ENCODE data around the gene GSG1. TPM values are rescaled to one million over a fixed set of nuclear protein-coding genes. Genes with fewer than 3 reads are reported as not detected.
A peak's percentile ranks its signal among the peaks of the same experiment; 100 is the strongest.

The GSG1 gene
- total RNA-seq, 4 donors from 2014 or later = 0.56 TPM; not detected in 3

- DNase-seq (ENCODE audit: low spot score) (no peak), ATAC-seq (ENCODE audit: low FRiP score) (no peak)
- TF ChIP-seq CTCF (IDR thresholded peaks at IDR 0.05) = no peak
Measured at GRCh38 chr12:13147688-13148484, 44.4 kb upstream of the GSG1 start.

GRCh38 chr12:13146336-13146938, 43.0 kb upstream of the GSG1 start:
- no peak for DNase-seq (ENCODE audit: low spot score)

GRCh38 chr12:13144266-13144828, 40.9 kb upstream of the GSG1 start:
- no peak for ATAC-seq (ENCODE audit: low FRiP score)
- no peak for DNase-seq (ENCODE audit: low spot score)
- no peak for TF ChIP-seq CTCF (IDR thresholded peaks at IDR 0.05)

More at GRCh38 chr12:13146336-13146938, 43.0 kb upstream of the GSG1 start:
- peak; percentile 66 for ATAC-seq (ENCODE audit: low FRiP score)
- TF ChIP-seq CTCF (IDR thresholded peaks at IDR 0.05) = no peak

- no peak for ATAC-seq (ENCODE audit: low FRiP score)
- no peak for TF ChIP-seq CTCF (IDR thresholded peaks at IDR 0.05)
- DNase-seq (ENCODE audit: low spot score) = no peak
Measured at GRCh38 chr12:13142747-13143146, 39.3 kb upstream of the GSG1 start.

GRCh38 chr12:13141686-13142085, 38.2 kb upstream of the GSG1 start:
- no peak for TF ChIP-seq CTCF (IDR thresholded peaks at IDR 0.05)
- ATAC-seq (ENCODE audit: low FRiP score) (no peak), DNase-seq (ENCODE audit: low spot score) (no peak)

GRCh38 chr12:13135371-13136178, 32.1 kb upstream of the GSG1 start:
- peak; percentile 85 for ATAC-seq (ENCODE audit: low FRiP score)
- TF ChIP-seq CTCF (IDR thresholded peaks at IDR 0.05) = no peak
- DNase-seq (ENCODE audit: low spot score) = peak; percentile 29
